Naive thymus-derived CD8-positive, alpha-beta T cell (primary cell): ENCODE measurements around the gene RNFT2. TPM values are rescaled to one million over a fixed set of nuclear protein-coding genes. Genes with fewer than 3 reads are reported as not detected.
A peak's percentile ranks its signal among the peaks of the same experiment; 100 is the strongest.

Source experiments
- ATAC-seq, 2 donors: fragments of 150-1000 bp; cut with Tn5 transposase in 1 of 2; sonication (Bioruptor Pico), chemical (Tn5 transposase) in 1 of 2; 1 replicate in 1 of 2; 2 replicates in 1 of 2; pipeline ENCODE4 v1.10.0; 2021; ENCODE audit warnings: mild to moderate bottlenecking in 2 of 2, moderate library complexity in 2 of 2
- POLR2A ChIA-PET: fragments of 350-600 bp; sonication (Branson Sonifier 250); formaldehyde crosslinking; loops from one replicate; lab custom pipeline; 2021; ENCODE audit warnings: antibody characterized with exemption; lab: Charles Lee
- DNase-seq, 10 donors: peaks; one replicate each; pipeline versions ENCODE4 v3.0.0 to v3.0.0-alpha.2; 2020 to 2022
- H3K27ac Mint-ChIP-seq, 10 donors: one replicate each; pipeline ENCODE4 v1.8.0; 2020 to 2022; ENCODE audit warnings: mild to moderate bottlenecking in 10 of 10, mixed read lengths in 10 of 10, moderate library complexity in 4 of 10, inconsistent platforms in 1 of 10
- H3K27me3 Mint-ChIP-seq, 5 donors: one replicate each; pipeline ENCODE4 v1.8.0; 2021 to 2022; ENCODE audit warnings: mixed read lengths in 5 of 5
- H3K36me3 Mint-ChIP-seq, 3 donors: one replicate each; pipeline ENCODE4 v1.8.0; 2020 to 2022; ENCODE audit warnings: mixed read lengths in 3 of 3, mild to moderate bottlenecking in 2 of 3, inconsistent platforms in 1 of 3
- H3K4me1 Mint-ChIP-seq, 4 donors: one replicate each; pipeline ENCODE4 v1.8.0; 2021 to 2022; ENCODE audit warnings: mixed read lengths in 4 of 4
- H3K4me3 Mint-ChIP-seq, 10 donors: one replicate each; pipeline ENCODE4 v1.8.0; 2020 to 2022; ENCODE audit warnings: mild to moderate bottlenecking in 10 of 10, mixed read lengths in 10 of 10, moderate library complexity in 6 of 10, inconsistent platforms in 1 of 10
- H3K9me3 Mint-ChIP-seq, 9 donors: one replicate each; pipeline ENCODE4 v1.8.0; 2020 to 2022; ENCODE audit warnings: mixed read lengths in 9 of 9, mild to moderate bottlenecking in 3 of 9, inconsistent platforms in 1 of 9, moderate library complexity in 1 of 9
- polyA plus RNA-seq, 3 donors: library from polyadenylated mRNA; unstranded; fragments of 300-500 nt; fragmentation: Illumina TruSeq; gene quantifications; one replicate each; pipeline ENCODE4 v1.2.3, GENCODE V29; 2021
- total RNA-seq, 8 experiments: library from RNA in 2 of 8; stranded (reverse) in 2 of 8; gene quantifications; one replicate each; pipeline ENCODE4 v1.2.3 and lab custom pipeline; 2021 to 2026

Gene RNFT2
- total and polyA plus RNA-seq, 5 experiments from 2014 or later = 1.9 to 7.2 (median 2.4) TPM

- Mint-ChIP-seq H3K9me3 (no peaks in the 10 kb centered on the region), H3K4me3 (peak overlapping the region; percentile 75 to 99 (median 89)), H3K27me3 (peaks cover 34 to 86% (median 60%) of the 10 kb centered on the region in 5 donors), H3K4me1 (peaks cover 17 to 41% (median 36%) of the 10 kb centered on the region in 4 donors), H3K27ac (peak overlapping the region in 2 of 10 donors; percentile 10 to 51), H3K36me3 (peaks cover 0 to 5% (median 0%) of the 10 kb centered on the region in 3 donors)
- peak in 8 of 10 donors; percentile 2 to 30 (median 20) for DNase-seq
- peak; percentile 80 to 86 for ATAC-seq
- POLR2A ChIA-PET = no interaction called here
Measured at GRCh38 chr12:116880817-116881324, 142.8 kb downstream of the RNFT2 start.

GRCh38 chr12:116881325-116881876 is 143.3 kb downstream of the RNFT2 start, which contains the start of gene HRK:
Gene HRK (minus strand): TSS chr12:116881441. CDS start chr12:116881307, 134 bp downstream.
- ATAC-seq (no peak), DNase-seq (no peak)
- POLR2A ChIA-PET = no interaction called here
- H3K27ac Mint-ChIP-seq = peak within 1 kb of the TSS in 3 of 10 donors; percentile 10 to 53 (median 51)
- H3K4me1 Mint-ChIP-seq = peaks cover 17 to 41% (median 36%) of the 10 kb centered on the region in 4 donors
- peaks cover 0 to 5% (median 0%) of the 10 kb centered on the region in 3 donors for H3K36me3 Mint-ChIP-seq
- no peaks in the 10 kb centered on the region for H3K9me3 Mint-ChIP-seq
- peaks cover 34 to 81% (median 55%) of the 10 kb centered on the region in 5 donors for H3K27me3 Mint-ChIP-seq
- peak within 1 kb of the TSS; percentile 75 to 99 (median 89) for H3K4me3 Mint-ChIP-seq

GRCh38 chr12:116881877-116882507 is 143.9 kb downstream of the RNFT2 start:
- H3K36me3 Mint-ChIP-seq = peaks cover 0 to 5% (median 0%) of the 10 kb centered on the region in 3 donors
- no peak overlapping the region for H3K27ac Mint-ChIP-seq
- peaks cover 34 to 75% (median 49%) of the 10 kb centered on the region in 5 donors for H3K27me3 Mint-ChIP-seq
- POLR2A ChIA-PET = no interaction called here
- no peaks in the 10 kb centered on the region for H3K9me3 Mint-ChIP-seq
- peaks cover 17 to 41% (median 37%) of the 10 kb centered on the region in 4 donors for H3K4me1 Mint-ChIP-seq
- no peak for ATAC-seq
- H3K4me3 Mint-ChIP-seq = peak overlapping the region; percentile 55 to 81 (median 66)
- no peak for DNase-seq

- POLR2A ChIA-PET = interaction anchor here (0.6 kb wide), 1 partner anchor 16 kb away, joined by 7 read pairs; no protein-coding TSS in a partner anchor
- peaks cover 17 to 41% (median 37%) of the 10 kb centered on the region in 4 donors for H3K4me1 Mint-ChIP-seq
- H3K27ac Mint-ChIP-seq = peak overlapping the region in 1 of 10 donors; percentile 24
- H3K4me3 Mint-ChIP-seq = peak overlapping the region in 8 of 10 donors; percentile 14 to 74 (median 60)
- peaks cover 0 to 5% (median 0%) of the 10 kb centered on the region in 3 donors for H3K36me3 Mint-ChIP-seq
- DNase-seq (no peak), ATAC-seq (no peak)
- H3K27me3 Mint-ChIP-seq = peaks cover 31 to 67% (median 47%) of the 10 kb centered on the region in 5 donors
- no peaks in the 10 kb centered on the region for H3K9me3 Mint-ChIP-seq
Measured at GRCh38 chr12:116882742-116883141, 144.6 kb downstream of the RNFT2 start.

GRCh38 chr12:116884871-116885270 is 146.8 kb downstream of the RNFT2 start:
- DNase-seq (no peak), ATAC-seq (no peak)
- Mint-ChIP-seq H3K4me3 (no peak overlapping the region), H3K4me1 (peaks cover 8 to 26% (median 22%) of the 10 kb centered on the region in 4 donors), H3K27ac (no peak overlapping the region), H3K36me3 (peaks cover 0 to 1% (median 0%) of the 10 kb centered on the region in 3 donors), H3K9me3 (no peaks in the 10 kb centered on the region), H3K27me3 (peaks cover 20 to 46% (median 33%) of the 10 kb centered on the region in 5 donors)
- POLR2A ChIA-PET = interaction anchor here (0.6 kb wide), 1 partner anchor 30 kb away, joined by 6 read pairs; no protein-coding TSS in a partner anchor

GRCh38 chr12:116885491-116885890 is 147.4 kb downstream of the RNFT2 start:
- POLR2A ChIA-PET = interaction anchor here (0.6 to 0.7 kb wide), 2 partner anchors 30 to 303 kb away, joined by 3 to 6 read pairs; no protein-coding TSS in a partner anchor
- ATAC-seq (peak in 1 of 2 donors; percentile 33), DNase-seq (peak in 2 of 10 donors; percentile 3 to 8)
- Mint-ChIP-seq H3K4me3 (no peak overlapping the region), H3K27me3 (peaks cover 14 to 40% (median 27%) of the 10 kb centered on the region in 5 donors), H3K9me3 (no peaks in the 10 kb centered on the region), H3K4me1 (peaks cover 2 to 20% (median 16%) of the 10 kb centered on the region in 4 donors), H3K27ac (no peak overlapping the region), H3K36me3 (no peaks in the 10 kb centered on the region)

- Mint-ChIP-seq H3K36me3 (peaks cover 0 to 2% (median 0%) of the 10 kb centered on the region in 3 donors), H3K4me3 (no peak overlapping the region), H3K27me3 (peaks cover 9 to 28% (median 18%) of the 10 kb centered on the region in 5 donors), H3K27ac (no peak overlapping the region), H3K9me3 (no peaks in the 10 kb centered on the region), H3K4me1 (peaks cover 0 to 10% (median 6%) of the 10 kb centered on the region in 4 donors)
- ATAC-seq (no peak), DNase-seq (no peak)
- POLR2A ChIA-PET = no interaction called here
Measured at GRCh38 chr12:116887244-116887643, 149.1 kb downstream of the RNFT2 start.

GRCh38 chr12:116887897-116888296 is 149.8 kb downstream of the RNFT2 start:
- POLR2A ChIA-PET = no interaction called here
- peaks cover 0 to 5% (median under 1%) of the 10 kb centered on the region in 4 donors for H3K4me1 Mint-ChIP-seq
- DNase-seq (no peak), ATAC-seq (no peak)
- H3K27me3 Mint-ChIP-seq = peaks cover 4 to 21% (median 13%) of the 10 kb centered on the region in 5 donors
- H3K27ac Mint-ChIP-seq = no peak overlapping the region
- no peaks in the 10 kb centered on the region for H3K9me3 Mint-ChIP-seq
- H3K4me3 Mint-ChIP-seq = no peak overlapping the region
- H3K36me3 Mint-ChIP-seq = peaks cover 0 to 2% (median 0%) of the 10 kb centered on the region in 3 donors

- POLR2A ChIA-PET = no interaction called here
- H3K4me3 Mint-ChIP-seq = no peak overlapping the region
- ATAC-seq (no peak), DNase-seq (no peak)
- H3K27ac Mint-ChIP-seq = no peak overlapping the region
- peaks cover 0 to 2% (median 0%) of the 10 kb centered on the region in 3 donors for H3K36me3 Mint-ChIP-seq
- H3K9me3 Mint-ChIP-seq = no peaks in the 10 kb centered on the region
- peaks cover 0 to 8% (median 4%) of the 10 kb centered on the region in 5 donors for H3K27me3 Mint-ChIP-seq
- peaks cover 0 to 4% (median 0%) of the 10 kb centered on the region in 4 donors for H3K4me1 Mint-ChIP-seq
Measured at GRCh38 chr12:116890330-116890729, 152.2 kb downstream of the RNFT2 start.

- Mint-ChIP-seq H3K4me1 (peaks cover 0 to 2% (median 0%) of the 10 kb centered on the region in 4 donors), H3K36me3 (peaks cover 0 to 2% (median 0%) of the 10 kb centered on the region in 3 donors), H3K27me3 (peaks cover 0 to 9% (median 4%) of the 10 kb centered on the region in 5 donors), H3K27ac (no peak overlapping the region), H3K9me3 (no peaks in the 10 kb centered on the region), H3K4me3 (no peak overlapping the region)
- ATAC-seq (no peak), DNase-seq (no peak)
- POLR2A ChIA-PET = no interaction called here
Measured at GRCh38 chr12:116891019-116891418, 152.9 kb downstream of the RNFT2 start.

GRCh38 chr12:116892349-116893140 is 154.4 kb downstream of the RNFT2 start:
- Mint-ChIP-seq H3K36me3 (peaks cover 0 to 2% (median 0%) of the 10 kb centered on the region in 3 donors), H3K9me3 (no peaks in the 10 kb centered on the region), H3K27ac (no peak overlapping the region), H3K27me3 (peaks cover 0 to 9% (median 3%) of the 10 kb centered on the region in 5 donors), H3K4me1 (no peaks in the 10 kb centered on the region), H3K4me3 (no peak overlapping the region)
- DNase-seq (no peak), ATAC-seq (no peak)
- POLR2A ChIA-PET = no interaction called here

GRCh38 chr12:116894913-116895312 is 156.8 kb downstream of the RNFT2 start:
- peaks cover 0 to 2% (median 0%) of the 10 kb centered on the region in 3 donors for H3K36me3 Mint-ChIP-seq
- ATAC-seq = no peak
- no peaks in the 10 kb centered on the region for H3K9me3 Mint-ChIP-seq
- no peak overlapping the region for H3K27ac Mint-ChIP-seq
- H3K4me3 Mint-ChIP-seq = no peak overlapping the region
- H3K4me1 Mint-ChIP-seq = no peaks in the 10 kb centered on the region
- POLR2A ChIA-PET = no interaction called here
- no peak for DNase-seq
- peaks cover 0 to 24% (median 11%) of the 10 kb centered on the region in 5 donors for H3K27me3 Mint-ChIP-seq
